ENCODE measurements around the gene RAB3B. TPM values are rescaled to one million over a fixed set of nuclear protein-coding genes. Genes with fewer than 3 reads are reported as not detected.
"Not testable (repeated sequence)": the region's sequence is repeated elsewhere in the genome, so short reads cannot be mapped to it uniquely, and the experiment has no call there.

RAB3B gene
- total RNA-seq, 1 donor from 2014 or later: 0.02 TPM

GRCh38 chr1:51875836-51876235 lies 114.7 kb downstream of the RAB3B start:
- intact Hi-C loops (cut with micrococcal nuclease): loop anchor here (5.0 kb wide), 2 partner anchors 266 to 826 kb away; partner anchors contain the start of gene ZFYVE9

DNA sequence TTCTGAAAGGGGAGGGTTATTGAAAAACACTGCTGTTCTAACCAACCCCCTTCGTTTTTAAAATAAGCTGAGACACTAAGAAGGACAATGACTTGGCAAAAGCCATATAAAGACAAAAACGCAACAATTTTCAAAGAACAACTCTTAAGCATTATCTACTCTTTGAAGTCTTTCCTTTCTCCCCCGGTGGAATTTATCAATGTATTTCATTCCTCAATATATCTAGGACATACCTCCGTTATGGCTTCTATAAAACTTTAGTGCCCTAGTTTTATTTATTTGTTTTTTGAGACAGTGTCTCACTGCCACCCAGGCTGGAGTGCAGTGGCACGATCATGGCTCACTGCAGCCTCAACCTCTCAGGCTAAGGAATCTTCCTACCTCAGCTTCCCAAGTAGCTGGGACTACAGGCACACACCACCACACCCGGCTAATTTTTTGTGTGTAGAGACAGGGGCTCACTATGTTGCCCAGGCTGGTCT lies 115.2 kb downstream of the RAB3B start:
- intact Hi-C loops (cut with micrococcal nuclease): loop anchor here (5.0 kb wide), 2 partner anchors 267 to 827 kb away; partner anchors contain the start of gene ZFYVE9

GRCh38 chr1:51873270-51873669 lies 117.2 kb downstream of the RAB3B start:
- intact Hi-C loops (cut with micrococcal nuclease): not testable (repeated sequence)

DNA sequence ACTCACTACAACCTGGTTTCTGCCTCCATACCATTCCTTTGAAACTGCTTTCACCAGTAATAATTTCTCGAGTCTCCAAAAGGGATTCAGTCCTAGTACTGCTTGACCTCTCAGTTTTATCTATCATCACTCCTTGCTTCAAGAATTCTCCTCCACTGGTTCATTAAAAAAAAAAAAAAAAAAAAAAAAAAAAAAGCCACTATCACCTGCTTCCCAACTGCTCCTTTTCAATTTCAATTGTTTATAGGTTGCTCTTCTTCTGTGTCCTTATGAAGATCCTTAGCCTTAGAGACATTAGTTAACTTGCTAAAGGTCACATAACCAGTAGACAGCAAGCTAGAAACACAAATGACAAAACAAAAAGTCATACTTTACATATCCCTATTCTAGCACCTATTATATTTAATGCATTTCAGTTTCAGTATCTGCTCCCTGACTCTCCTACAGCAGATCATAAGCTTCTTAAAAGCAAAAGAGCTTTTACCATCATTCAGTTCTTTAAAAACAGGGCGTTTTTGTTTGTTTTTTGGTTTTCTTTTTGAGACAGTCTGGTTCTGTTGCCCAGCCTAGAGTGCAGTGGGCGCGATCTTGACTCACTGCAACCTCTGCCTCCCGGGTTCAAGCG lies 119.0 kb downstream of the RAB3B start:
- intact Hi-C loops (cut with micrococcal nuclease): no loop called here

GRCh38 chr1:51870603-51871350 lies 119.7 kb downstream of the RAB3B start:
- intact Hi-C loops (cut with micrococcal nuclease): no loop called here

GRCh38 chr1:51867479-51868232 lies 122.8 kb downstream of the RAB3B start:
- intact Hi-C loops (cut with micrococcal nuclease): no loop called here

DNA sequence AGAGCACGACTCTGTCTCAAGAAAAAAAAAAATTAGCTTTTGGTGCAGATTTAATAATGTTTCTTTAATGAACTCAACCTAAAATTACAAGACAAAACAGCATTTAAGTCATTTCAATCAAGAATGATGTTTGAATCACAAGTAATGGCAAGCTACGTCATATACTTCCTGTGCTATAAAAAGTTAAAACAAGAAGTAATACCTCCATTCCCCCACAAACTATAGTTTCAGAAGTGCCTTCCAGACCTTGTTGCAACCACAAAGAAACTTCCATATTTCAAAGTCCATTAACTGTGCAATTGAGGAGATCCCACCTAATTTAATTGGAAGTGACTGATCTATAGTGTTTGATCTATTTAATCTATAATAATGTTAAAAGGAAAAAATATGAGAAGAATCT lies 127.1 kb downstream of the RAB3B start:
- intact Hi-C loops (cut with micrococcal nuclease): no loop called here

GRCh38 chr1:51861669-51862068 lies 128.8 kb downstream of the RAB3B start:
- intact Hi-C loops (cut with micrococcal nuclease): no loop called here

DNA sequence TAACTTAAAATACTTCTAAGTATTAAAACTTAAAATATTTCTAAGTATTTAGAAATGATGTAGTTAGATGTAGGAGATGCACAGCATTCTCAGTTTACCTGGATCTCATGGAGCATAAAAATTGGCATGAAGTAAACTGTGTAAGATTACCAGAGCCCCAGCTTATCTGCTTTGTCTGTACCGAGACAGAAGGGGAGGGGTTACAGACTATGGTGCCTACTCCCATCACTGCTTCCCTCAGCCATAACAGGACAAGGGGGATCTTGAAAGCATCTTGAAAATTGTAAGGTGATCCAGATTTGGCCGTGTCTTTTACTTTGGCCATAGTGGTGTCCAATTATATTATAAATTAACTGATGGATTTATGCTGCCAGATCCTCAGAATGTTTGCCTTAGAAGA lies 130.8 kb downstream of the RAB3B start:
- intact Hi-C loops (cut with micrococcal nuclease): no loop called here

- intact Hi-C loops (cut with micrococcal nuclease): no loop called here
Observed at GRCh38 chr1:51859333-51859732, 131.2 kb downstream of the RAB3B start.

GRCh38 chr1:51858892-51859291 lies 131.6 kb downstream of the RAB3B start:
- intact Hi-C loops (cut with micrococcal nuclease): no loop called here

Other genes starting within 250 kb of the RAB3B start
- 200 TPM in 2 replicates for gene NRDC, start 112.0 kb downstream of the RAB3B start, total RNA-seq
- 14.6 and 16.5 TPM in 2 replicates for gene KTI12, start 43.1 kb upstream of the RAB3B start, total RNA-seq
- gene TXNDC12, start 64.5 kb upstream of the RAB3B start, total RNA-seq: 53.1 and 59.7 TPM in 2 replicates
- 33.0 and 34.5 TPM in 2 replicates for gene BTF3L4, start 65.6 kb upstream of the RAB3B start, total RNA-seq
- gene ZFYVE9, start 151.4 kb upstream of the RAB3B start, total RNA-seq: 1.2 and 1.4 TPM in 2 replicates